Measurements from ENCODE around the gene C11orf68. TPM values are rescaled to one million over a fixed set of nuclear protein-coding genes. Genes with fewer than 3 reads are reported as not detected.
A peak's percentile ranks its signal among the peaks of the same experiment; 100 is the strongest.
"Not testable (repeated sequence)": the region's sequence is repeated elsewhere in the genome, so short reads cannot be mapped to it uniquely, and the experiment has no call there.

The C11orf68 gene
- total and polyA plus RNA-seq, 9 of the 15 experiments (the other 6 are each of a cell fraction or from before 2014, with no cell fraction given) = 3.6 to 35.9 (median 12.8) TPM

DNA sequence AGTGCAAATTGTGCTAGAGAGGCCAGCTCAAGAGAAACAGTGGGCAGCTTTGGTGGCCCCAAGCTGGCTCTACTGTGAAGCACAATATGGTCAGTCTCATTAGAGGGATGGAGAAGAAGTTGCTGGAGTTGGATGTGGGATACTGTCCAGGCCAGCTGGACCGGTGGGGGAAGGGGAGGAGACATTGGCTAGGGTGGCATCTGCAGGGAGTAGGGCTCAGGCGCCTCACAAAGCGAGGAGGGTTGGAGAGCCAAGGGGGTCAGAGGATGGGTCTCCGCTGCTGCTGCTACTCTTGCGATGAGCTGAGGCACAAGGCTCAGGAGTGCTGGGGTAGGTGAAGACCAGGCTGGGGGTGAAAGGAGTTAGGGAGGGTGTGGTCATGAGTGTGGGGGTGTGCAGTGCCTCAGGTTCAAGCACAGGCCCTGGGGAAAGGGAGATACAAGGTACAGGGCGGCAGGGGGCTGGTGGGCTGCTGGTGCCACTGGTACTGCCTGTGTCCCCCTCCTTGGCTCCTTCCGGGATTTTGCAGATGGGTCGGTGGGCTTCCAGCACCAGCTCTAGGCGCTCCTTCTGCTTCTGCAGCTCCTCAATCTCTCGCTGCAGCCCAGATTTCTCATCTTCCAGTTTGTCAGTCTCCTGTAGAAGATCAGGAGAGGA is 26.1 kb downstream of the C11orf68 start (continued):
- TF ChIP-seq FOS (IDR thresholded peaks at IDR 0.05; ENCODE audit: extremely low read depth, insufficient read length) = no peak
- no peak for TF ChIP-seq GATAD2A (IDR thresholded peaks at IDR 0.05)

DNA sequence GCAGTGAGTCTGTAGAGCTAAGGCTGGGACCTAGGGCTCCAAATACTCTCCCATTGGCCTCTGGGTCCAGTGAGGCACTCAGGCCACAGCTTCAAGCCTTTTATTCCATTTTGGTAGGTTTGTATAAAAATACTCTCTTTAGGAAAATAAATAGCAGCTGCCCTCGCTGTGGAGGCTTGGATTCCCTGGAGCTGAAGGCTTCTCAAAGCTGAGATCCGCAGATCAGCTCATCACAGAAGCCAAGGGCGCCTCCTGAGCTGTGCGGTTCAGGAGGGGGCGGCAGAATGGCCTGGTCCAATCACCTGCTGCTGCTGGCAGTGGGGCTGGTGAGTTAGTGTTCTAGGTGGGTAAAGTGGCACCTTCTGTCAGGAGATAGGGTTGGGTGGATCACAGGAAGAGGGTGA is 26.7 kb downstream of the C11orf68 start:
- H3K27me3 ChIP-seq (ENCODE audit: control insufficient read depth in 2 of 2, insufficient read depth in 2 of 2, low read length in 2 of 2); CTCF ChIA-PET (ENCODE audit: low intra/inter-chr PET ratio); H3K9me3 ChIP-seq (replicated peaks; ENCODE audit: control insufficient read depth, insufficient read depth, low read depth, low read length); H2AFZ ChIP-seq (ENCODE audit: low read depth, low read length); intact Hi-C loops (cut with micrococcal nuclease); DNase-seq (ENCODE audit: extremely low read depth in 1 of 4, low spot score in 3 of 4); FAIRE-seq; H3K9me1 ChIP-seq (ENCODE audit: control insufficient read depth, insufficient read depth, low read length); BruUV-seq (replicated peaks); in situ Hi-C loops (cut with MboI): not testable (repeated sequence)
- WGBS (ENCODE audit: insufficient coverage, low coverage, missing lambda C conversion rate) = 9% methylated on average over 5 of the region's 5 CpGs
- peaks cover 28% of the 10 kb centered on the region for H4K20me1 ChIP-seq (replicated peaks; ENCODE audit: control insufficient read depth, insufficient read depth, low read length)
- peaks cover 51% of the 10 kb centered on the region for H3K36me3 ChIP-seq (ENCODE audit: control insufficient read depth, insufficient read depth, low read length)
- POLR2A ChIA-PET = interaction anchor here (0.6 to 10.0 kb wide), 15 partner anchors 8 to 1324 kb away, joined by 3 to 136 read pairs (median 4); partner anchors contain the start of genes CFL1, FOSL1 and MUS81
- H3K9ac ChIP-seq (ENCODE audit: insufficient read depth in 1 of 2, low read depth in 2 of 2, low read length in 2 of 2) = peak overlapping the region; percentile 80 to 98
- peak; percentile 12 for ATAC-seq
- H3K79me2 ChIP-seq (ENCODE audit: control insufficient read depth, insufficient read depth, low read length) = peaks cover 77% of the 10 kb centered on the region
- peak overlapping the region; percentile 84 for H3K27ac ChIP-seq (ENCODE audit: extremely low read depth, low read depth, low read length)
- H3K4me1 ChIP-seq (replicated peaks in 1 of 2; ENCODE audit: control insufficient read depth in 2 of 2, insufficient read depth in 2 of 2, low read length in 2 of 2) = peaks cover 38 to 70% of the 10 kb centered on the region in 2 experiments
- H3K4me2 ChIP-seq (ENCODE audit: insufficient read depth, low read length) = peak overlapping the region; percentile 89
- peak overlapping the region; percentile 70 for H3K4me3 ChIP-seq
- TF ChIP-seq POLR2A (conservative IDR thresholded peaks at IDR 0.05) = peak; percentile 26
- TF ChIP-seq CHD1 (IDR thresholded peaks at IDR 0.05; ENCODE audit: low read length) = peak; percentile 1
- TF ChIP-seq, protein P1, sequence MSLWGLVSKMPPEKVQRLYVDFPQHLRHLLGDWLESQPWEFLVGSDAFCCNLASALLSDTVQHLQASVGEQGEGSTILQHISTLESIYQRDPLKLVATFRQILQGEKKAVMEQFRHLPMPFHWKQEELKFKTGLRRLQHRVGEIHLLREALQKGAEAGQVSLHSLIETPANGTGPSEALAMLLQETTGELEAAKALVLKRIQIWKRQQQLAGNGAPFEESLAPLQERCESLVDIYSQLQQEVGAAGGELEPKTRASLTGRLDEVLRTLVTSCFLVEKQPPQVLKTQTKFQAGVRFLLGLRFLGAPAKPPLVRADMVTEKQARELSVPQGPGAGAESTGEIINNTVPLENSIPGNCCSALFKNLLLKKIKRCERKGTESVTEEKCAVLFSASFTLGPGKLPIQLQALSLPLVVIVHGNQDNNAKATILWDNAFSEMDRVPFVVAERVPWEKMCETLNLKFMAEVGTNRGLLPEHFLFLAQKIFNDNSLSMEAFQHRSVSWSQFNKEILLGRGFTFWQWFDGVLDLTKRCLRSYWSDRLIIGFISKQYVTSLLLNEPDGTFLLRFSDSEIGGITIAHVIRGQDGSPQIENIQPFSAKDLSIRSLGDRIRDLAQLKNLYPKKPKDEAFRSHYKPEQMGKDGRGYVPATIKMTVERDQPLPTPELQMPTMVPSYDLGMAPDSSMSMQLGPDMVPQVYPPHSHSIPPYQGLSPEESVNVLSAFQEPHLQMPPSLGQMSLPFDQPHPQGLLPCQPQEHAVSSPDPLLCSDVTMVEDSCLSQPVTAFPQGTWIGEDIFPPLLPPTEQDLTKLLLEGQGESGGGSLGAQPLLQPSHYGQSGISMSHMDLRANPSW (CRISPR knock-in tag; IDR thresholded peaks at IDR 0.05) = 0 out of 2 replicates have a peak, but pooled peaks have one; percentile 18
- TF ChIP-seq NFYB (IDR thresholded peaks at IDR 0.05; ENCODE audit: extremely low read depth, insufficient read length) = peak; percentile 5
- 0 out of 2 replicates have a peak, but pooled peaks have one; percentile 15 for TF ChIP-seq ZNF780A (CRISPR knock-in tag; IDR thresholded peaks at IDR 0.05)
- 0 out of 2 replicates have a peak, but pooled peaks have one; percentile 22 for TF ChIP-seq EGR1 (conservative IDR thresholded peaks at IDR 0.05)
- TF ChIP-seq ETV5 (CRISPR knock-in tag; IDR thresholded peaks at IDR 0.05; ENCODE audit: low read depth) = 0 out of 2 replicates have a peak, but pooled peaks have one; percentile 3
- 0 out of 2 replicates have a peak, but pooled peaks have one; percentile 3 for TF ChIP-seq NBN (IDR thresholded peaks at IDR 0.05; ENCODE audit: low read depth)
- TF ChIP-seq, protein P2, sequence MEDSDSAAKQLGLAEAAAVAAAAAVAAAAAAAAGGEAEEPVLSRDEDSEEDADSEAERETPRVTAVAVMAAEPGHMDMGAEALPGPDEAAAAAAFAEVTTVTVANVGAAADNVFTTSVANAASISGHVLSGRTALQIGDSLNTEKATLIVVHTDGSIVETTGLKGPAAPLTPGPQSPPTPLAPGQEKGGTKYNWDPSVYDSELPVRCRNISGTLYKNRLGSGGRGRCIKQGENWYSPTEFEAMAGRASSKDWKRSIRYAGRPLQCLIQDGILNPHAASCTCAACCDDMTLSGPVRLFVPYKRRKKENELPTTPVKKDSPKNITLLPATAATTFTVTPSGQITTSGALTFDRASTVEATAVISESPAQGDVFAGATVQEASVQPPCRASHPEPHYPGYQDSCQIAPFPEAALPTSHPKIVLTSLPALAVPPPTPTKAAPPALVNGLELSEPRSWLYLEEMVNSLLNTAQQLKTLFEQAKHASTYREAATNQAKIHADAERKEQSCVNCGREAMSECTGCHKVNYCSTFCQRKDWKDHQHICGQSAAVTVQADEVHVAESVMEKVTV (CRISPR knock-in tag; IDR thresholded peaks at IDR 0.05) = 0 out of 2 replicates have a peak, but pooled peaks have one; percentile 1
- 0 out of 4 replicates have a peak, but pooled peaks of 1 of the 2 experiments have one; percentile 13 for TF ChIP-seq SIN3A (IDR thresholded peaks at IDR 0.05; ENCODE audit: borderline replicate concordance in 2 of 2, control insufficient read depth in 1 of 2, low read depth in 2 of 2, low read length in 2 of 2)
- TF ChIP-seq, protein P3, sequence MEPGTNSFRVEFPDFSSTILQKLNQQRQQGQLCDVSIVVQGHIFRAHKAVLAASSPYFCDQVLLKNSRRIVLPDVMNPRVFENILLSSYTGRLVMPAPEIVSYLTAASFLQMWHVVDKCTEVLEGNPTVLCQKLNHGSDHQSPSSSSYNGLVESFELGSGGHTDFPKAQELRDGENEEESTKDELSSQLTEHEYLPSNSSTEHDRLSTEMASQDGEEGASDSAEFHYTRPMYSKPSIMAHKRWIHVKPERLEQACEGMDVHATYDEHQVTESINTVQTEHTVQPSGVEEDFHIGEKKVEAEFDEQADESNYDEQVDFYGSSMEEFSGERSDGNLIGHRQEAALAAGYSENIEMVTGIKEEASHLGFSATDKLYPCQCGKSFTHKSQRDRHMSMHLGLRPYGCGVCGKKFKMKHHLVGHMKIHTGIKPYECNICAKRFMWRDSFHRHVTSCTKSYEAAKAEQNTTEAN (CRISPR knock-in tag; IDR thresholded peaks at IDR 0.05) = peak; percentile 15; the same call in 1 of the 2 replicates
